HEK293 (cell line): ENCODE results near the gene C2CD4C.

Source experiments
- CTCF ChIA-PET: fragments of 350-600 bp; formaldehyde crosslinking; extraction: SDS; loops from one replicate; lab custom pipeline; 2021; ENCODE audit warnings: antibody characterized with exemption; lab: Yijun Ruan, JAX
- POLR2A ChIA-PET: fragments of 300-600 bp; formaldehyde crosslinking; extraction: SDS; loops from one replicate; lab custom pipeline; 2020; ENCODE audit warnings: antibody characterized with exemption, inconsistent platforms; lab: Yijun Ruan, JAX
- H3K27ac ChIP-seq: fragments of 200-500 bp; sonication (Bioruptor generic); 2 replicates; pipeline ENCODE4 v1.5.1; 2014; ENCODE audit warnings: low read depth, low read length, control low read depth, inconsistent platforms; ENCODE audit errors: extremely low read depth
- H3K36me3 ChIP-seq, 2 experiments: fragments of 200-500 bp in 1 of 2; sonication (Bioruptor generic) in 1 of 2; 1 replicate in 1 of 2; 2 replicates in 1 of 2; pipeline ENCODE4 v1.5.1; 2014 to 2017; ENCODE audit warnings: inconsistent platforms in 2 of 2, low read length in 2 of 2; ENCODE audit not compliant: control insufficient read depth in 2 of 2, insufficient read depth in 1 of 2
- H3K4me1 ChIP-seq: fragments of 200-500 bp; sonication (Bioruptor generic); 2 replicates; pipeline ENCODE4 v1.5.1; 2014; ENCODE audit warnings: mild to moderate bottlenecking, low read length, inconsistent platforms; ENCODE audit not compliant: control insufficient read depth, insufficient read depth
- H3K4me3 ChIP-seq: 2 replicates; pipeline ENCODE4 v1.5.1; 2011; ENCODE audit warnings: low read depth, mild to moderate bottlenecking, control low read depth, low read length, moderate library complexity
- H3K9me3 ChIP-seq: fragments of 200-500 bp; sonication (Bioruptor generic); 2 replicates; pipeline ENCODE4 v1.5.1; 2014; ENCODE audit warnings: low read depth, low read length, inconsistent platforms; ENCODE audit not compliant: control insufficient read depth, insufficient read depth
- EGR2 ChIP-seq: fragments of 450-650 bp; formaldehyde crosslinking; IDR thresholded peaks from 2 replicates; pipeline ENCODE4 v1.5.1; 2016; ENCODE audit warnings: low read depth, missing biosample characterization, missing genetic modification characterization
- GLIS1 ChIP-seq: fragments of 450-650 bp; formaldehyde crosslinking; IDR thresholded peaks from 2 replicates; pipeline ENCODE4 v1.5.1; 2016; ENCODE audit warnings: missing biosample characterization, missing genetic modification characterization
- KLF17 ChIP-seq: fragments of 450-650 bp; formaldehyde crosslinking; IDR thresholded peaks from 2 replicates; pipeline ENCODE4 v1.5.1; 2016; ENCODE audit warnings: missing biosample characterization, missing genetic modification characterization
- PRDM2 ChIP-seq: fragments of 450-650 bp; formaldehyde crosslinking; IDR thresholded peaks from 2 replicates; pipeline ENCODE4 v1.5.1; 2016; ENCODE audit warnings: missing biosample characterization, missing genetic modification characterization, borderline replicate concordance
- PRDM6 ChIP-seq: fragments of 450-650 bp; formaldehyde crosslinking; IDR thresholded peaks from 2 replicates; pipeline ENCODE4 v1.5.1; 2017; ENCODE audit warnings: missing biosample characterization, missing genetic modification characterization
- ZBTB10 ChIP-seq: fragments of 450-650 bp; formaldehyde crosslinking; IDR thresholded peaks from 2 replicates; pipeline ENCODE4 v1.5.1; 2016; ENCODE audit warnings: missing biosample characterization, missing genetic modification characterization
- ZNF280D ChIP-seq: fragments of 450-650 bp; formaldehyde crosslinking; IDR thresholded peaks from 2 replicates; pipeline ENCODE4 v1.5.1; 2016; ENCODE audit warnings: missing biosample characterization, missing genetic modification characterization
- ZNF335 ChIP-seq: fragments of 450-650 bp; formaldehyde crosslinking; conservative IDR thresholded peaks from 2 replicates; pipeline ENCODE4 v1.5.1; 2016; ENCODE audit warnings: missing biosample characterization, missing genetic modification characterization
- ZNF610 ChIP-seq: fragments of 450-650 bp; formaldehyde crosslinking; IDR thresholded peaks from 2 replicates; pipeline ENCODE4 v1.5.1; 2016; ENCODE audit warnings: missing biosample characterization, missing genetic modification characterization, borderline replicate concordance
- ZNF621 ChIP-seq: fragments of 450-650 bp; formaldehyde crosslinking; IDR thresholded peaks from 2 replicates; pipeline ENCODE4 v1.5.1; 2017; ENCODE audit warnings: missing biosample characterization, missing genetic modification characterization
- ZNF645 ChIP-seq: fragments of 450-650 bp; formaldehyde crosslinking; IDR thresholded peaks from 2 replicates; pipeline ENCODE4; 2016; ENCODE audit warnings: missing biosample characterization, missing genetic modification characterization
- ZNF704 ChIP-seq: fragments of 450-650 bp; formaldehyde crosslinking; IDR thresholded peaks from 2 replicates; pipeline ENCODE4 v1.5.1; 2016; ENCODE audit warnings: missing biosample characterization, missing genetic modification characterization
- ZNF792 ChIP-seq: fragments of 450-650 bp; formaldehyde crosslinking; IDR thresholded peaks from 2 replicates; pipeline ENCODE4 v1.5.1; 2016; ENCODE audit warnings: missing biosample characterization, missing genetic modification characterization
- ZNF830 ChIP-seq: fragments of 450-650 bp; IDR thresholded peaks from 2 replicates; pipeline ENCODE4 v1.5.0; 2018; ENCODE audit warnings: missing biosample characterization, missing genetic modification characterization, low read depth, mild to moderate bottlenecking, moderate library complexity

Gene C2CD4C

GRCh38 chr19:370641-371330 is 38.2 kb downstream of the C2CD4C start:
- ChIA-PET CTCF (interaction anchor here (0.5 kb wide), 1 partner anchor 104 kb away, joined by 3 read pairs; no protein-coding TSS in a partner anchor), POLR2A (no interaction called here)
- Histone ChIP-seq H3K9me3 (no peaks in the 10 kb centered on the region), H3K4me3 (no peak overlapping the region), H3K36me3 (no peaks in the 10 kb centered on the region), H3K27ac (no peak overlapping the region), H3K4me1 (no peaks in the 10 kb centered on the region)
- TF ChIP-seq ZNF792 = no peak
- no peak for TF ChIP-seq EGR2
- TF ChIP-seq KLF17 (tag by site-specific recombination) = no peak

GRCh38 chr19:369876-370275 is 39.1 kb downstream of the C2CD4C start:
- POLR2A ChIA-PET = no interaction called here
- Histone ChIP-seq H3K4me3 (no peak overlapping the region), H3K9me3 (no peaks in the 10 kb centered on the region), H3K36me3 (no peaks in the 10 kb centered on the region), H3K4me1 (no peaks in the 10 kb centered on the region), H3K27ac (no peak overlapping the region)
- TF ChIP-seq ZNF621 (tag by site-specific recombination) (no peak), PRDM6 (tag by site-specific recombination) (no peak), PRDM2 (tag by site-specific recombination) (no peak), ZNF610 (tag by site-specific recombination) (no peak), ZNF335 (no peak), ZBTB10 (tag by site-specific recombination) (no peak), ZNF645 (tag by site-specific recombination) (no peak), ZNF830 (tag by site-specific recombination) (no peak), ZNF704 (tag by site-specific recombination) (no peak), ZNF280D (tag by site-specific recombination) (no peak), GLIS1 (tag by site-specific recombination) (no peak)
- TF ChIP-seq, all 188 proteins: peak for 0
- CTCF ChIA-PET = interaction anchor here (0.5 to 1.0 kb wide), 2 partner anchors 218 to 326 kb away, joined by 3 read pairs; partner anchors contain the start of gene PRSS57
